GM12801 (cell line): ENCODE results near the gene PTPRN2.

Experiments
- TF ChIP-seq, protein P1 (sequence below): IDR thresholded peaks from one replicate; pipeline ENCODE4 v1.5.1; 2011; ENCODE audit warnings: control low read depth; ENCODE audit not compliant: insufficient read length; ENCODE audit errors: extremely low read depth

The PTPRN2 gene

GRCh38 chr7:157985636-157986035 lies 602.0 kb downstream of the PTPRN2 start:
- TF ChIP-seq, protein P1, sequence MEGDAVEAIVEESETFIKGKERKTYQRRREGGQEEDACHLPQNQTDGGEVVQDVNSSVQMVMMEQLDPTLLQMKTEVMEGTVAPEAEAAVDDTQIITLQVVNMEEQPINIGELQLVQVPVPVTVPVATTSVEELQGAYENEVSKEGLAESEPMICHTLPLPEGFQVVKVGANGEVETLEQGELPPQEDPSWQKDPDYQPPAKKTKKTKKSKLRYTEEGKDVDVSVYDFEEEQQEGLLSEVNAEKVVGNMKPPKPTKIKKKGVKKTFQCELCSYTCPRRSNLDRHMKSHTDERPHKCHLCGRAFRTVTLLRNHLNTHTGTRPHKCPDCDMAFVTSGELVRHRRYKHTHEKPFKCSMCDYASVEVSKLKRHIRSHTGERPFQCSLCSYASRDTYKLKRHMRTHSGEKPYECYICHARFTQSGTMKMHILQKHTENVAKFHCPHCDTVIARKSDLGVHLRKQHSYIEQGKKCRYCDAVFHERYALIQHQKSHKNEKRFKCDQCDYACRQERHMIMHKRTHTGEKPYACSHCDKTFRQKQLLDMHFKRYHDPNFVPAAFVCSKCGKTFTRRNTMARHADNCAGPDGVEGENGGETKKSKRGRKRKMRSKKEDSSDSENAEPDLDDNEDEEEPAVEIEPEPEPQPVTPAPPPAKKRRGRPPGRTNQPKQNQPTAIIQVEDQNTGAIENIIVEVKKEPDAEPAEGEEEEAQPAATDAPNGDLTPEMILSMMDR, result no peak

DNA sequence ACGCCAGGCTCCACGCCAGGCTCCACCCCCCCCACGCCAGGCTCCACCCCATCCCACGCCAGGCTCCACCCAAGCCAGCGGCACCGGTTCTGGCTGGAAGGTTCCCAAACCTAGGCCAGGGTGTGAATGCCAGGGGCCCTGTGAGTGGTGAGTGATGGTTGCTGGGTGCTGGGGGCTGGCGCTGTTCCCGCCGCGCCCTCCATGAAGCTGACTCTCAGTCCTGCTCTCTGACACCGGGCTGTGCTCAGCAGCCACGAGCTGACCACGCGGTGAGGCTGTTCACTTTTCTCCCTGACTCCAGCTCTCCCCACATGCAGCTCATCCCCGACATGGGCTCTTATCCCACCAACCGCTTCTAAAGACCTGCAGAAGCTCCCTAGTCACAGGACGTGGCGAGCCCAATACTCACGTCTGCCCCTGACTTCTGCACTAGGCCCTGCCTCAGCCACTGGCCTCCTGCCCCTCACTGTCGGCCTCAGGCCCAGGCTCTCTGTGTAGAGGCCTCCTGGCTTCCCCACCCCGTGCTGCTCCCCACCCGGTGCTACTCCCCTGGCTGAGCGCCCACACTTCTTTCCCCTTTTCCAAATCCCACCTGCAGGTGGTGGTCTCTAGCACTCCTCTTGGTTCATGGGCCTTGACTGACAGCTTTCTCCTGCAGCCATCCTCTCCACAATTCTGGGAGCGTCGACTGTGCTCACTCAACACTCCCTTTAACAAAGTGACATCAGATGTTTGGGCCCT lies 603.0 kb downstream of the PTPRN2 start:
- TF ChIP-seq, protein P1, result no peak

DNA sequence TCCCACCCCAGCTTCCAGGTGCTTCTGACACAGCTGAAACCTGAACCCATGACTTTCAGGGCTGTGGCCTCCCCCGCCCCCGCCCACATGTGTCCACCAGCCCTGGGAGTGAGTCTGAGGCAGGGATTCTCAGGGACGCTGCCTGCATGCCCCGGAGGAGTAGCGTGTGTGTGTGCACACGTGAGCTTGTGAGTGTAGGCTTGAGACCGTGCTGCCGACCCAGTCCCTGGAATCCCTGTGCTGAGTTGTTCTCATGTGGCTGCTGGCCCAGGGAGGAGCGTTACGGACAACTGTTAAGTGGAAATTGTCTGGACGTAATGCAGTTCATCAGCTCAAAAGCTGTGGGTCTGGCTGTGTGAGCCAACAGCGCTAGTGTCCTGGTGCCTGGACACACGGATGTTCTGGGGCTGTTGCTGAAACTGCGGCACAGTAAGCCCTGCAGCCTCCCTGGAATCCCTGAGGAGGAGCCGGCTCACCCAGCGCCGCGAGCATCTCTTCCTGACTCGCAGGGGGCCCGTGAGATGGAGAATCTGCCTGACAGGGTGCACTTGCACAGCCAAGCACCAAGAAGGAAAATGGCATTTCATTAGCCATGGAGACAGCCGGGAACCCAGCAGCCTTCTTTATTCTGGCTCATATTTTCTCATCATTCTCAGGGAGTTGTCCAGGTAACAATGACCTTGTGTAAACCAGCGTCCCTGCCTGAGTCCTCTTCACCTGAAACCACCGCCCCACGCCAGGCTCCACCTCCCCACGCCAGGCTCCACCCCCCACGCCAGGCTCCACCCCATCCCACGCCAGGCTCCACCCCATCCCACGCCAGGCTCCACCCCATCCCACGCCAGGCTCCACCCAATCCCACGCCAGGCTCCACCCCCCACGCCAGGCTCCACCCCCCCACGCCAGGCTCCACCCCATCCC lies 603.9 kb downstream of the PTPRN2 start:
- TF ChIP-seq, protein P1, result no peak

- TF ChIP-seq, protein P1, result no peak
Observed at GRCh38 chr7:157981778-157982177, 605.8 kb downstream of the PTPRN2 start.

DNA sequence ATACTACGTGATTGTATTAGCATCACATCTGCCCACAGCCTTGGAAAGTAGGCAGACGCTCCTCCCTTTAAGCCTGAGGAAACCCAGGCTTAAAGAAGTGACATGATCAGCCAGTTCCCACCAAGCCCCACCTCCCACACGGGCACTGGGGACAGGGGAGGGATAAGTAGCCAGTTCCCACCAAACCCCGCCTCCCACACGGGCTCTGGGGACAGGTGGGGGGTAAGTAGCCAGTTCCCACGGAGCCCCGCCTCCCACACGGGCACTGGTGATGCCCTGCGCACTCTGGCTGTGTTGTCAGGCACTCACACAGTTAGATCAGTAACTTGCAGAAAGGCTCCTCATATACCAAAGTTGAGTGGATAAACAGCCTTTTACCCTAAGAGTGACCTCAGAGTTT lies 606.8 kb downstream of the PTPRN2 start:
- TF ChIP-seq, protein P1, result no peak

DNA sequence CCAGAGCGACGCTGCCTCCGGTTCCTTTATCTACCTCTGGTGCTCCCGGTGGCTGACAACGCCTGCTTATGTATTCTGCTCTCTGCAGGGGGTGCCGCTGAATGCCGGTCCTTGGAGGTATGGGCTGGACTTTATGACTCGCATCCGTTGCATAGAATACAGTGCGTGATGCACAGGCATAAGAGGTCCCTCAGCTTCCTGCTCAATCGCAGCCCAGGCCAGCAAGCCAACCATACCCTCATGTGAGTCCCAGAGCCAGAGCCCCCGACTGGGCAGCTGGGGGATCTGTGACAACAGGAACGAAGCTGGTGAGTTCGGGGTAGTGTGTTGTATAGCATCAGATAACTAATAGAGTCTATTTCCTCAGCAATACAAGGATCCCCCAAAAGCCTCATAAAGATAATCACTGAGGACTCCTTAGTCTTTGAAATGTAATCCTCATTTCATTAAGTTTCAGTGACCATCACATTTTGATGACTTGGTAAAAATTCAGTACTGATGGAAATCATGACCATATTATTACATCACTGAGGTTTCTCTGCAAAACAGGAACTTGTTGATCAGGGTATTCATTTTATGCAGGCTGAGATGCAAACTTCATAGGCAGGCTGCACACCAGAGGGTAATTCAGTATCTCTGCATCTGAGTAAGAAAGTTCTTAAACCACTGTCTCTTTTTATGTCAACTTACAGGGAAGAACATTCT lies 607.8 kb downstream of the PTPRN2 start:
- TF ChIP-seq, protein P1, result no peak

GRCh38 chr7:157978766-157979165 lies 608.9 kb downstream of the PTPRN2 start:
- TF ChIP-seq, protein P1, result no peak
